Measurements from ENCODE around the gene HSD17B12.

DNA sequence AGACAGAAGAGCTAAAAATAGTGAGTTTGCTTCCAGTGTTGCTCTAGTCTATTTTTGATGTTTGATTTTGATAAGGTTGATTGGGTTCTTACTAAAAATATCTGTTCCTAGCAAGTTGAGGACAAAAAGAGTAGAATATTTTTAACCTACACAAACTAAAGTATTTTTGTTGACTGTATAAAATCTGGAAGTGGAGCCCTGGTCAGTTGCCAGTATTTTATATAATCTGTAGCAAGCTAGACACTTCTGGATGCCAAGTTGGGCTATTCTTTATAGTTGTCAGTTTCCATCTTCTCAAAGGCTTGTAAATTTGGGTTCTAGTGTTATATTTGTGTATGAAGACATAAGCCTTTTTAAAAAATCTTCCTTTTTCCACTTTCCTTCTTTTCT lies 56.7 kb downstream of the HSD17B12 start:
- TF ChIP-seq EZH2 (IDR thresholded peaks at IDR 0.05; ENCODE audit: low read depth, unreplicated experiment) (no peak), JUNB (IDR thresholded peaks at IDR 0.05; ENCODE audit: unreplicated experiment) (no peak), POLR2AphosphoS5 (IDR thresholded peaks at IDR 0.05; ENCODE audit: low read depth) (no peak), CREB1 (CRISPR knock-in tag; IDR thresholded peaks at IDR 0.05; ENCODE audit: low read depth) (no peak)
- TF ChIP-seq, protein P1, sequence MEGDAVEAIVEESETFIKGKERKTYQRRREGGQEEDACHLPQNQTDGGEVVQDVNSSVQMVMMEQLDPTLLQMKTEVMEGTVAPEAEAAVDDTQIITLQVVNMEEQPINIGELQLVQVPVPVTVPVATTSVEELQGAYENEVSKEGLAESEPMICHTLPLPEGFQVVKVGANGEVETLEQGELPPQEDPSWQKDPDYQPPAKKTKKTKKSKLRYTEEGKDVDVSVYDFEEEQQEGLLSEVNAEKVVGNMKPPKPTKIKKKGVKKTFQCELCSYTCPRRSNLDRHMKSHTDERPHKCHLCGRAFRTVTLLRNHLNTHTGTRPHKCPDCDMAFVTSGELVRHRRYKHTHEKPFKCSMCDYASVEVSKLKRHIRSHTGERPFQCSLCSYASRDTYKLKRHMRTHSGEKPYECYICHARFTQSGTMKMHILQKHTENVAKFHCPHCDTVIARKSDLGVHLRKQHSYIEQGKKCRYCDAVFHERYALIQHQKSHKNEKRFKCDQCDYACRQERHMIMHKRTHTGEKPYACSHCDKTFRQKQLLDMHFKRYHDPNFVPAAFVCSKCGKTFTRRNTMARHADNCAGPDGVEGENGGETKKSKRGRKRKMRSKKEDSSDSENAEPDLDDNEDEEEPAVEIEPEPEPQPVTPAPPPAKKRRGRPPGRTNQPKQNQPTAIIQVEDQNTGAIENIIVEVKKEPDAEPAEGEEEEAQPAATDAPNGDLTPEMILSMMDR (conservative IDR thresholded peaks at IDR 0.05; ENCODE audit: low read depth in 2 of 2), result no peak
- TF ChIP-seq, protein P2, sequence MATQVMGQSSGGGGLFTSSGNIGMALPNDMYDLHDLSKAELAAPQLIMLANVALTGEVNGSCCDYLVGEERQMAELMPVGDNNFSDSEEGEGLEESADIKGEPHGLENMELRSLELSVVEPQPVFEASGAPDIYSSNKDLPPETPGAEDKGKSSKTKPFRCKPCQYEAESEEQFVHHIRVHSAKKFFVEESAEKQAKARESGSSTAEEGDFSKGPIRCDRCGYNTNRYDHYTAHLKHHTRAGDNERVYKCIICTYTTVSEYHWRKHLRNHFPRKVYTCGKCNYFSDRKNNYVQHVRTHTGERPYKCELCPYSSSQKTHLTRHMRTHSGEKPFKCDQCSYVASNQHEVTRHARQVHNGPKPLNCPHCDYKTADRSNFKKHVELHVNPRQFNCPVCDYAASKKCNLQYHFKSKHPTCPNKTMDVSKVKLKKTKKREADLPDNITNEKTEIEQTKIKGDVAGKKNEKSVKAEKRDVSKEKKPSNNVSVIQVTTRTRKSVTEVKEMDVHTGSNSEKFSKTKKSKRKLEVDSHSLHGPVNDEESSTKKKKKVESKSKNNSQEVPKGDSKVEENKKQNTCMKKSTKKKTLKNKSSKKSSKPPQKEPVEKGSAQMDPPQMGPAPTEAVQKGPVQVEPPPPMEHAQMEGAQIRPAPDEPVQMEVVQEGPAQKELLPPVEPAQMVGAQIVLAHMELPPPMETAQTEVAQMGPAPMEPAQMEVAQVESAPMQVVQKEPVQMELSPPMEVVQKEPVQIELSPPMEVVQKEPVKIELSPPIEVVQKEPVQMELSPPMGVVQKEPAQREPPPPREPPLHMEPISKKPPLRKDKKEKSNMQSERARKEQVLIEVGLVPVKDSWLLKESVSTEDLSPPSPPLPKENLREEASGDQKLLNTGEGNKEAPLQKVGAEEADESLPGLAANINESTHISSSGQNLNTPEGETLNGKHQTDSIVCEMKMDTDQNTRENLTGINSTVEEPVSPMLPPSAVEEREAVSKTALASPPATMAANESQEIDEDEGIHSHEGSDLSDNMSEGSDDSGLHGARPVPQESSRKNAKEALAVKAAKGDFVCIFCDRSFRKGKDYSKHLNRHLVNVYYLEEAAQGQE (IDR thresholded peaks at IDR 0.05; ENCODE audit: unreplicated experiment), result no peak
- TF ChIP-seq, protein P3, sequence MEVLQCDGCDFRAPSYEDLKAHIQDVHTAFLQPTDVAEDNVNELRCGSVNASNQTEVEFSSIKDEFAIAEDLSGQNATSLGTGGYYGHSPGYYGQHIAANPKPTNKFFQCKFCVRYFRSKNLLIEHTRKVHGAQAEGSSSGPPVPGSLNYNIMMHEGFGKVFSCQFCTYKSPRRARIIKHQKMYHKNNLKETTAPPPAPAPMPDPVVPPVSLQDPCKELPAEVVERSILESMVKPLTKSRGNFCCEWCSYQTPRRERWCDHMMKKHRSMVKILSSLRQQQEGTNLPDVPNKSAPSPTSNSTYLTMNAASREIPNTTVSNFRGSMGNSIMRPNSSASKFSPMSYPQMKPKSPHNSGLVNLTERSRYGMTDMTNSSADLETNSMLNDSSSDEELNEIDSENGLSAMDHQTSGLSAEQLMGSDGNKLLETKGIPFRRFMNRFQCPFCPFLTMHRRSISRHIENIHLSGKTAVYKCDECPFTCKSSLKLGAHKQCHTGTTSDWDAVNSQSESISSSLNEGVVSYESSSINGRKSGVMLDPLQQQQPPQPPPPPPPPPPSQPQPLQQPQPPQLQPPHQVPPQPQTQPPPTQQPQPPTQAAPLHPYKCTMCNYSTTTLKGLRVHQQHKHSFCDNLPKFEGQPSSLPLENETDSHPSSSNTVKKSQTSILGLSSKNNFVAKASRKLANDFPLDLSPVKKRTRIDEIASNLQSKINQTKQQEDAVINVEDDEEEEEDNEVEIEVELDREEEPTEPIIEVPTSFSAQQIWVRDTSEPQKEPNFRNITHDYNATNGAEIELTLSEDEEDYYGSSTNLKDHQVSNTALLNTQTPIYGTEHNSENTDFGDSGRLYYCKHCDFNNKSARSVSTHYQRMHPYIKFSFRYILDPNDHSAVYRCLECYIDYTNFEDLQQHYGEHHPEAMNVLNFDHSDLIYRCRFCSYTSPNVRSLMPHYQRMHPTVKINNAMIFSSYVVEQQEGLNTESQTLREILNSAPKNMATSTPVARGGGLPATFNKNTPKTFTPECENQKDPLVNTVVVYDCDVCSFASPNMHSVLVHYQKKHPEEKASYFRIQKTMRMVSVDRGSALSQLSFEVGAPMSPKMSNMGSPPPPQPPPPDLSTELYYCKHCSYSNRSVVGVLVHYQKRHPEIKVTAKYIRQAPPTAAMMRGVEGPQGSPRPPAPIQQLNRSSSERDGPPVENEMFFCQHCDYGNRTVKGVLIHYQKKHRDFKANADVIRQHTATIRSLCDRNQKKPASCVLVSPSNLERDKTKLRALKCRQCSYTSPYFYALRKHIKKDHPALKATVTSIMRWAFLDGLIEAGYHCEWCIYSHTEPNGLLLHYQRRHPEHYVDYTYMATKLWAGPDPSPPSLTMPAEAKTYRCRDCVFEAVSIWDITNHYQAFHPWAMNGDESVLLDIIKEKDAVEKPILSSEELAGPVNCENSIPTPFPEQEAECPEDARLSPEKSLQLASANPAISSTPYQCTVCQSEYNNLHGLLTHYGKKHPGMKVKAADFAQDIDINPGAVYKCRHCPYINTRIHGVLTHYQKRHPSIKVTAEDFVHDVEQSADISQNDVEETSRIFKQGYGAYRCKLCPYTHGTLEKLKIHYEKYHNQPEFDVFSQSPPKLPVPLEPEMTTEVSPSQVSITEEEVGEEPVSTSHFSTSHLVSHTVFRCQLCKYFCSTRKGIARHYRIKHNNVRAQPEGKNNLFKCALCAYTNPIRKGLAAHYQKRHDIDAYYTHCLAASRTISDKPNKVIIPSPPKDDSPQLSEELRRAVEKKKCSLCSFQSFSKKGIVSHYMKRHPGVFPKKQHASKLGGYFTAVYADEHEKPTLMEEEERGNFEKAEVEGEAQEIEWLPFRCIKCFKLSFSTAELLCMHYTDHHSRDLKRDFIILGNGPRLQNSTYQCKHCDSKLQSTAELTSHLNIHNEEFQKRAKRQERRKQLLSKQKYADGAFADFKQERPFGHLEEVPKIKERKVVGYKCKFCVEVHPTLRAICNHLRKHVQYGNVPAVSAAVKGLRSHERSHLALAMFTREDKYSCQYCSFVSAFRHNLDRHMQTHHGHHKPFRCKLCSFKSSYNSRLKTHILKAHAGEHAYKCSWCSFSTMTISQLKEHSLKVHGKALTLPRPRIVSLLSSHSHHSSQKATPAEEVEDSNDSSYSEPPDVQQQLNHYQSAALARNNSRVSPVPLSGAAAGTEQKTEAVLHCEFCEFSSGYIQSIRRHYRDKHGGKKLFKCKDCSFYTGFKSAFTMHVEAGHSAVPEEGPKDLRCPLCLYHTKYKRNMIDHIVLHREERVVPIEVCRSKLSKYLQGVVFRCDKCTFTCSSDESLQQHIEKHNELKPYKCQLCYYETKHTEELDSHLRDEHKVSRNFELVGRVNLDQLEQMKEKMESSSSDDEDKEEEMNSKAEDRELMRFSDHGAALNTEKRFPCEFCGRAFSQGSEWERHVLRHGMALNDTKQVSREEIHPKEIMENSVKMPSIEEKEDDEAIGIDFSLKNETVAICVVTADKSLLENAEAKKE (CRISPR knock-in tag; IDR thresholded peaks at IDR 0.05), result no peak

Data from GM23338 (cell line).